Activated CD4-positive, alpha-beta T cell treated with anti-CD3 and anti-CD28 coated beads, Interleukin-2, Interleukin-6, amounts not matched to agents 100 ng/mL and 50 ng/mL, durations not matched to agents 16 hours and 8 hours (primary cell): ENCODE results near the gene ADPRHL1.

Experiments used
- DNase-seq: peaks from one replicate; pipeline ENCODE4 v3.0.0-alpha.2; 2020

The ADPRHL1 gene

DNA sequence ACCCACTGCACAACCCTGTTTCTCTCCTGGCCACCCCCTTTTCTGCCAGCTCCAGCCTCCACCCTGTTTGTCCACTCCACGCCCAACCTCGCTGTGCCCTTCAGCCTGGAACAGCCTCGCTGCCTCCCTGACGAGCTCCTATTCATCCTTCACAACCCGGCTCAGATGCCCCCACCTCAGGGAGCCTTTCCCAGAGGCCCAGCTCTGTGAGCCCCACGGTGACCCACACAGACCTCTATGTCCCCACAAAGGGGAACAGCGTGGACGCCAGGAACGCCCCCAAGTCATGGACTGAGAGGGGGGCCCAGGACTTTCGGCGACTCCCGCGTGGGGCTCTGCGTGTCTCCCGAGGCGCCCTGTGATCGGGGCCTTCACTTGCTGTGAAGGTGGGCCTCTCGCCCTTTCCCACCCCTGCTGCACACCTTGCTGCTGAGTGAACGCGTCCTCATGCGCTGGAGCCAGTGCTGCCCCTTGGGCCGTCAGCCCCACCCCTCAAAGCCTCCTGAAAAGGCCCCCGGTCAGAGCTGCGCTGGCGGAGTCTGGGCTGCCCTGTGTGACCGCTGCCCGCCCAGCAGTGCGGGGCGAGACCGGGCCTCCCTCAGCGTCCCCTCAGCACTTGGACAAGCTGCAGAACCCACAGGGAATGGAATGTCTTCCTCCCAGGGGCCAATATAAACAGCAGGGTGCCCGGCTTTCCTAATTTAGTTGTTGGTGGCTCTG, 40.0 kb downstream of the ADPRHL1 start:
- no peak for DNase-seq

DNA sequence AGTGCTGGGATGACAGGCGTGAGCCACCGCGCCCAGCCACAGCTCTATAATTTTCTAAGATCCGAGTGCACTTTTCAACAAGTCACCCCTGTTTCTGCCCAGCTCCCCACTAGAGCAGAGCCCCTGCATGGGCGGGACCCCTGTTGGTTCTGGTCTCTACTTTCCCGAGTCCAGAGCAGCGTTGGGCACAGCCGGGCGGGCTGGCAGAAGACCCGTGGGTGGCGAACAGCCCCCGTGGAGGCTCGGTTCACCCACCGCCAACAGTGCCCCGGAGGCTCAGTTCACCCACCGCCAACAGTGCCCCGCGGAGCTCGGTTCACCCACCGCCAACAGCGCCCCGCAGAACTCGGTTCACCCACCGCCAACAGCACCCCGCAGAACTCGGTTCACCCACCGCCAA, 40.8 kb downstream of the ADPRHL1 start:
- no peak for DNase-seq

DNA sequence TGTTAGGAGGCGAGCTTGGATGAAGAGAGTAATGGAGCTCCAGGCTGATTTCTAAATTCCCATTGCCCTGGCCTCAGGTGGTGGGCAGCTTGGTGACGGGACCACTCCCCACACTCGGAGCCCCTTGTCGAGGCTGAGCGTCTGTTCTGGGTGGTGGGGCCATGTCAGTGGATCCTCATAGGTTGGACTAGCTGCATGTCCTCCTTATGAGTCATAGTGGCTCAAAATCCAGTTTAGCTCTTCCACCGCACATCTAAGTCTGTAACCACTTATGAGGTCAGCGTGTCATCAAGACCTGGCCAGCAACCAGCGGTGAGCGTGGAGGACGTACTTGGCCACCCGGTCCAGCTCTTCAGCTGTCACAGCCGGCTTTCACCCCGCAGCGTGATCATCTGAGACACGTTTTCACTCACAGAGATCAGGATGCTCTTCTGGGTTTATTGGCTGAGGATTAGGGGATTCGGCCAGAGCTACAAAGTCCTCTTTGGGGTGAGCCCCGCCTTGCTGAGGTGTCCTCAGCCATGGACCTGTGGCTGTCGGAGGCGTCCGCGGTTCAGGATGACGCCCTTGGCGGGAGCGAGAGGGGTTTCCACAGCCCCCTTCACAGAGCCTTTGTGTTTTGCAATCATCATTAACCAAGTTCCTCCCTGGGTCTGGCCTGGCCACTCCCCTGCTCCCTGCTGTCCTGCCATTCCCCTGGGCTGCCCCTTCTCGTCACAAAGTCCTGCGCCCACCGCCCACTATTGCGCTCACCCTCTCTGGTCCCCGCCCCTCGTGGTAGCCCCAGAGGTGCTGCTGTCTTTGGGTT, 41.9 kb downstream of the ADPRHL1 start:
- no peak for DNase-seq

DNA sequence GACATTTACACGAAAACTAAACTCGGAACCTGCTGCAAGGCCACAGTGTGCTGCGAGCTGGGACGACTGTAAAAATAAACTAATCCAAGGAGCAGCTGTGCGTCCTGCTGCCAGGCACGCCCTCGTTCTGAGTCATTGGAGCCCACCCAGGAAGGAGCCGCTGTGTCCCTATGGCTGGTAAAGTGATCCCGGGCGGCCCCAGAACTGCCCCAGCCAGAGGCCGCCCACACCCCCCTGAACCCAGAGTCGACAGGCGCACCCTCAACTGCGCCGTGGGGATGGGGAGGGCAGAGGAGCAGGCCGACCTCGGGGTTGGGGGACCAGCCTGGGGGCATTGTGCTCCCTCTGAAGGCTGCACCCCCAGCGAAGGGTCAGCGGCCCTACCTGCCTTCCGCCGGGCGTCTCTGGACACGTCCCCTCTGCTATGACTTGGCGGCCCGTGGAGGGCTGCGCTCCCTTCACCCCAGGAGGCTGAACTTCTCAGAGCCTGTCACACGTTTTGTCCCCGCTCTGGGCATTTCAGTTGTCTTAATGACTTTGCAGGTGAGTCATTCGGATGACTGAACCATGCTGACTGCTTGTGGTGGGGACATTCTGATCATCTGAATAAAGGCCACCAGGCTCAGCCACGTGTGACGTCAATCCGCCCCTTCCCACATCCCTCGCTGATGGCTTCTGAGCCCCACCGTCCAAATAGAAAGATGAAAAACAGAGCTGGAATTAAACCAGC, 42.7 kb downstream of the ADPRHL1 start:
- no peak for DNase-seq

DNA sequence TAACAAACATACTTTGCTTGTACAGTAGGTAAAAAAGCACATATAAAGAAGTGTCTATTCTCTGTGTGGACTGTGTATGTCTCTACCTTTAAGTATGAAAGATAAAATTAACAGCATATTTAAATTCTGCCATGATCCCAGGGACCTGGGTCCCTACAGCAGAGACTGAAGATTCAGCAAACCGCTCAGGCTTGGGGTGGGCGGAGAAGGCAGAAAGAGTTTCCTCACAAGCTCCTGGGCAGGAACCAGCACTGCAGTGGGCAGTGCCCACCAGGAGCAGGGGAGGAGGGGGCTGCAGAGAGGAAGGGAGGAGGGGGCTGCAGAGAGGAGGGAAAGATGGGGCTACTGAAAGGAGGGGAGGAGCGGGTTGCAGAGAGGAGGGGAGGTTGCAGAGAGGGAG, 44.7 kb downstream of the ADPRHL1 start:
- no peak for DNase-seq

DNA sequence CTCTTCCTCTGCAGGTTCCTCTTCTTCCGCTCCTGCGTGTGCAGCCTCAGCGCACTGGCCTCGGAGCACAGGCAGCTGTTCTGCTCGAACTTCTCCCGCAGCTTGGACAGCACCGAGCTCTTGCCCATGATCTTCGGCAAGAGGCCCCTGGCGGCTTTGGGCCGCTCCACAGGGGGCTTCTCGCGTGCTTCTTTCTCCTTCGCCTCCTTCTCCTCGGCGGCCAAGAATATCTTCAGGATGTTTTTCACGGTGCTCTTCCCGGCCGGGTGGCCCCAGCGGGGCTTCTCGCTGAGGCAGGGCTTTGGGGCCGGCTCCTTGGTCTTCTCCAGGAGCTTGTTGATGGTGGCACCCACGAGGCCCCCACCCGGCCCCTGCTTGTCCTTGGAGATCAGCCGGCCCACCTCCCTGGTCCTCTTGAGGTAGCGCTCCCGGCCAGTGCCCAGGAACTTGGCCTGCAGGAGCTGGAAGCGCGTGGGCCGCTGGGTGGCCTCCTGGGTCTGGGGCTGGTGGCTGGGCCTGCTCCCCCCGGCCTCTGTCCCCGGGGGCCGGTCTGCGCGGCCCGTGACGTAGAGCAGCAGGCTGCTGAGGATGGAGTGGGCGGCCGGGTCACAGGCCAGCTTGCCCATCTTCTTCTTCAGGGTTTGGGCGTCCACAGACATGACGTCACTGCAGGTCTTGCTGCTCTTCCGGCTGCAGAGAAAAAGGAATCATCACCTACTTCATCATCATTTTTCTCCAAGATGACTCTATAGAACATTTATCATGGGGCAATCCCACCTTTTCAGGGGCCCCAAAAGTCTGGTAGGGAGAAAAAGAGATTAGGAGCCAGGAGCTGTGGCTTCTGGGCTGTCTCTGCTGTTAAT, 45.5 kb downstream of the ADPRHL1 start:
- no peak for DNase-seq

DNA sequence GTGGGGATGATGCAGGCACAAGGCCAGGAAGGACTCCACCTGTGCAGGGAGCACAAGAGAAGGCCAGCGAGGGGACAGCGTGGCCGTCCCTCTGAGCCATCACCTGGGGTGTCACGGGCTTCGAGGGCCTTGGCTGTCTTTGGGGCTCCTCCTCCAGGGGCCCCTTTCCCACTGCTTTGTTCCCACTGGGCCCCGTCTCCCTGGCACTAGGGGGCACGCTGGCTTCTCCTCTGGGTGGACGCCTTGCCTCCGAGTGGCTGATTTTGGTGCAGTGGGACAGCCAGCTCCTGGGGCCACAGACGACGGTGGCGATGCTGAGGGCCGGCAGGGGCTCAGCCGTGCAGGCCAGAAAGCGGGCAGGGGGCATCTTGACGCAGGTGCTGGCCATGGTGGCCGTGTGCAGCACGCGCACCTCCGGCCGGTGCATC, 46.2 kb downstream of the ADPRHL1 start:
- no peak for DNase-seq

DNA sequence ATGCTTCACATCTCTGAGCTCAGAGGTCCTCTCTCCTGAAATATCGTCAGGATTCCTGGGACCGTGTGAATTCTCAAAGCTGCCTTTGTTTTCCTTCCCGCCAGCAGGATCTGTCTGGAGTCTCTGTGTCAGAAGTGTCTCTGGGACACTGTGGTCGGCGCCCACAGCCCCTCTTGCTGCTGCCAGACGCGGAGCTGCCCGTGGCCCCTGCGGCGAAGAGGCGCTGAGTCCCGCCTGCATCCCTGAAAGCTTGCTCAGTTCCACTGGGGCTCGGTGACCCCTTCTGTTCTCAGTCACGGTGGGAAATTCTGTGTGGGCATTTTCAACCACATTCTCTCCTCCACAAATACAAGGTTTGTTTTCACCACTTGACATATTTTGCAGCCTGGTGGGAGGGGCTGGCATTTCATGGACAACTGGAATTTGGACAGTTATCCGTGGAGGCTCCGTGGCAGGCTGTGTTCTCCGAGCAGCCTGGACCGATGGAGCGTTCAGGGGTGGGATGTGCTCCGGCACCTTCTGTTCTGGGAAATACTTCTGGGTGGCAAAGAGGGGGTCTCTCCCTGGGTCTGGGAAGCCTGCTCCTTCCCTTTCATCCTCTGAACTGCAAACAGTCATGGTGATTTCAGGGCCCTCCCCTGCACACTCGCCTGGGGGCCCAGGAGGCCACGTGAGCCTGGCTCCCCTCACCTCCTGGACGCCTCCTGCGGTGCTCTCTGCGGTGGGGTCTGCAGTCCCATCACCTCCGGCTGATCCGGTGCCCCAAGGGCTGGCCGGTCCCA, 46.8 kb downstream of the ADPRHL1 start:
- DNase-seq: no peak

DNA sequence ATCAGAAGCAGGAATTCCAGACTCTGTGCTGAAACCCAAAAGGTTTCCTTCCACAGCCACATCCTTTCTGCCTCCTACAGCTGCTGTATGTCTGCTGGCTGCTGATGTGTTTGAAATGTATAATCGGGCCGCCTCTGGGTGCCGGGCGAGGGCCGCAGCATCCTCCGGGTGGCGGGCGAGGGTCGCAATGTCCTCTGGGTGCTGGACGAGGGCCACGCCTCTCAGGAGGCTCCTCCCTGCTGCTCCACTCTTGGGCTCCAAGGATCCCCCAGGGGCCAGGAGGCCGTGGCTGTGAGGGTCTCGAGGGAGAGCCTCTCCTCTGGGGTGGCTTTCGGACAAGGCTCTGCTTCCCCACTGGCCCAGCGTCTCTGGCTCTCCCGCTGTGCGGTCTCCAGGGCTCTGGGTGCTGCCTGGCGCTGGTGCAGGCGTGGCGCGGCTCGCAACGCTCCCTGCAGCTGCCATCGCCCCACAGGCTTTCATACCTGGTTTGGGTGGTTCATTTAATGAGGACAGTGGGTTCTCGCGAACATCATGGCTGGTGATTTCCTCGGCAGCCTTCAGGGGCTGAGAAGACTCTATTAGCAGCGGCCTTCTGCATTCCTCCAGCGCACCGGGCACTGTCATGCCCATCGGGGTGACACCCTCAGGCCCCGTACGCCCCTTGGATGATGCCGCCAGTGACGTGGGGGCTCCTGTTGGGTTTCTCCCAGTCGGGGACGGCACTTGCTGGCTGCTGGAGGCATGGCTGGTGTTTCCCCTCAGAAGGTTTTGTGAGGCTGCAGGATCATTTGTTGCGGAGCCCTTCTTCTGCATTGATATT, 47.6 kb downstream of the ADPRHL1 start:
- DNase-seq: no peak

DNA sequence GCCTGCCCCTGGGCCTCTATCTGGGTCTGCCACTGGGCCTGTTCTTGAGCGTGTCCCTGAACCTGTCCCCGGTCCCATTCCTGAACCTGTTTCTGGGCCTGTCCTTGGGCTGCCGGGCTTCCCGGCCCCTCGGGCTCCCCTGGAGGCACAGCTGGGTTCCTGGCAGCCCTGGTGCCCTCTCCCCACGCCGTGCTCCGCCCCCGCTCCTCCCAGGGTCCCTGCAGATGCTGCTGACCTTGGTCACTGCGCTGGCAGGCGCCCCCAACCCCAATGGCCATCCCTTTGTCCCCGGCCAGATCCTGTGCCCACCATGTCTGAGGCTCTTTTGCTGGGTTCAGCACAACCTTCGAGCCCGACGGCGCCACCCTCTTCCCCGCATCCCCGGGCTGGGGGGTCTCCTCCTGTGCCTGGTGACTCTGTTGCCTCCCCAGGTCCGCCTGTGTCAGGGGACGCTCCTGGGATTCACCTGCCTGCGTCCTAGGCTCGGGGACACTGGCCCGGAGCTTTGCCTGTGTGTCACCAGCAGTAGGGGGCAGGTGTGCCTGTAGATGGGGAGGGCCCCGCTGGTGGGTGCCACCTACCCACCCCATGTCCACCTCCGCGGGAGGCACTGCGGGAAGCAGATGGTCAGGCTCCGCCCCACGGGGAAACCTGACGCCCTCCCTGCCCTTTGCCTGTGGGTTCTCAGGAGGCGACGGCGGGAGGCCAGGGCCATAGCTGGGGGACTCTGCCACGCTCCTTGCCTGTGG, 48.4 kb downstream of the ADPRHL1 start:
- DNase-seq: no peak

DNA sequence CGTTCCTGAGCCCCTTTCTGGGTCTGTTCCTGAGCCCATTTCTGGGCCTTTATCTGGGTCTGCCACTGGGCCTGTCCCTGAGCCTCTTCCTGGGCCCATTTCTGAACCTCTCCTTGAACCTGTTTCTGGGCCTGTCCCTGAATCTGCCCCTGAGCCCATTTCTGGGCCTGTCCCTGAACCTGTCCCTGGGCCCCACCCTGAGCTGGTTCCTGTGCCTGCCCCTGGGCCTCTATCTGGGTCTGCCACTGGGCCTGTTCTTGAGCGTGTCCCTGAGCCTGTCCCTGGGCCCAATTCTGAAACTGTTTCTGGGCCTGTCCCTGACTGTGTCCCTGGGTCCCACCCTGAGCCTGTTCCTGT, 48.9 kb downstream of the ADPRHL1 start:
- DNase-seq: no peak

DNA sequence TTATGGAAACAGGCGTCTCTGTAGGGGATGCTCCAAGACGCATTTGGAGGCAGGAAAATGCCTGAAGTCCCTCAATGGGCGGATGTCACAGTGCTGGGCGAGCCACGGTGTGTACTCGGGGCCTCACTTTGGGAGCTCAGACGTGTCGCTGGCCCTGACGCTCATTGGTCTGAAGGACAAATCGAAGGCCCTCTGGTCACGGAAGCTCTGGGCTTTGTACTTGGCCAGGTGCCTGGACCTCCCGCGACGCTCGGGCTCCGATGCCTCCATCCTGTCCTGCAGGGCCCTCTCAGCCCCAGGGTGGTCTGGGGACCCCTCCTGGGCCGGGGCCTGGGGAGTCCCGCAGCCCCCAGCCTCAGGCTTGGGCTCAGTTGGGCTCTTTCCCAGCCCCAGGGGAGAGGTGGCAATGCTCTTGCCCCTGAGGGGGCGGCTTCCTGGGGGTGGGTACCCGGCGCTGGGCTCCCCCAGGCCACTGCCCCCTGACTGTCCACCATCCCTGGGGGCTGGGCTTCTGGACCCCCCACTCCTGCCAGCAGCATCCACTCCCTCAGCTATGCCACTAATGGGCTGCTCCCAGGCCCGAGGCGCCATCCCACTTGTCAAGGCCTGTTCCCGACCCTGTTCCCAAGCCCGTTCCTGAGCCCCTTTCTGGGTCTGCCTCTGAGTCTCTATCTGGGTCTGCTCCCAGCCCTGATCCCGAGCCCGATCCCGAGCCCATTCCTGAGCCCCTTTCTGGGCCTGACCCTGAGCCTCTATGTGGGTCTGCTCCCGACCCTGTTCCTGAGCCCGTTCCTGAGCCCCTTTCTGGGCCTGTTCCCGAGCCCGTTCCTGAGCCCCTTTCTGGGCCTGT, 49.8 kb downstream of the ADPRHL1 start:
- DNase-seq: no peak

DNA sequence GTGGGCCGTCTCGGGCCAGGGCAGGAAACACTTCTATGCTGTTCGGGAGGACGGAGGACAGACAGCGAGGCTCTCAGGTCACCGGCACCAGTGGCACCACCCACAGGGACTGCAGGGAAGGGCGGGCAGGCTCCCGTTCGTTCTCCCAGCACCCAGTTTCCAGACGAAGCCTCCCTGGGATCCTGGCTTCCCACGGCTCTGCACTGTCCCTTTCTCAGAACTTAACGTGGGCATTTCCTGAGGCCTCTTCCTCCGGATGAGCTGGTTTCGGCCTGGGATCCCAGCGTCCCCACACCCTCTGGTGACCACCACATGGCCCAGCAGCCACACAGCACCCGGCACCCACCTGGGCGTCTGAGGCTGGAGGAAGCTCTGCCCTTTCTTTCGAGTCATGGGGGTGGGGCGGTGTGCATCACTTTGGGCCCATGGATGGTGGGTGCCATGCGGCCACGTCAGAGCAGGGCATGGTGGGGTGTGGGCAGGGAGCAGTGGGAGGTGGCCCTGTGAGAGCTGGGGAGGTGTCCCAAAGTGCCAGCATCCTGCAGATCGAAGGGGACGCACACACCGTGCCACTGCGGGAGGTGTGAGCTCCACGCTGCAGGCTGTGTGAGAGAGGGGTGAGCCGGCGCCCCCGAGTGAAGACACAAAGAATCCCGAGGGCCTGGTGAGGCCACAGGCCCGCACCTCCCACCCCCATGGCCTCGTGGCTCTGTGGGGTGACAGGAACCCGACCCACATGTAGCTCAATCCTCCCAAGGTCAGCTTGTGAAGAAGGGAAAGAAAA, 50.6 kb downstream of the ADPRHL1 start:
- no peak for DNase-seq

DNA sequence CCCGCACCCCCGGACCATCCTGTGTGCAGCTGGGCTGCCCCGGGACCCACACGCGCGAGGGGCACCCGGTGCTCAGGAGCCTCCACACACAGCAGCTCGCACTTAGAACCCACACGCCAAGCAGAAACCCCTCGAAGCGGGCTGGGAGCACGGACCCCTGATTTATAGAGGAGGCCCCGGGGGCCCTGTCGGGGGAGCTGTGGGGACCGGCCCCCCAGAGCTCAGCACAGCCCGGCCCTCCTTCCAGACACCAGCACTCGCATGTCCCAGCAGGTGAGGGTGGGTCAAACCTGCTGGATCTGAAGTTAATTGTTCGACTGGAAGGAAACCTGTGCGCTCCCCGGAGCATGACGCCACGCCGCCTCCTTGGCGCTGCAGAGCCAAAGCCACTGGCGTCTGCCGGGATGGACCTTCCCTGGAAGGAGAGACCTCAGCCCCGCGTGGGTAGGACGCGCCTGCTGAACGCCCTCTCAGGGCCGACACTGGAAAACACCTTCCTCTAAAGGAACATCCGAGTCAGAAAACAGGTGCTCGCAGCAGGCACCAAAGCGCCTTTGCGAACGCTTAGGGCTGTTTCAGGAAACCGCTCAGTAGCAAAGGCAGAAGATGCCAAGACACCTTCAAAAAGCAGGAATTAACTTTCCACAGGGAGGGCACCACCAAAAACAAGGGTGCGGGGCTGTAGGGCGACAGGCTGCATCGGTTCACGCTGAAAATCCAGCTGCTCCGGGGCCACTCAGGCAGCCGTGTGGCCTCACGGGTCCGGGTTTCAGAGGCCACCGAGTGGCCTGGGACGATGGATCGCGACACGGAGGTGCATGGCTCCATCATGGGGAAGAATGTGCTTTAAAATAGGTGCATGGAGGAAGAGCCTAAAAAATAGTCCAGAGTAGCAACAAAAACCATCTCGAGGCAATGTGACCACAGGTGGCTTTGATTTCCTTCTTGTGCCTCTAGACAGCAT, 51.6 kb downstream of the ADPRHL1 start:
- no peak for DNase-seq

DNA sequence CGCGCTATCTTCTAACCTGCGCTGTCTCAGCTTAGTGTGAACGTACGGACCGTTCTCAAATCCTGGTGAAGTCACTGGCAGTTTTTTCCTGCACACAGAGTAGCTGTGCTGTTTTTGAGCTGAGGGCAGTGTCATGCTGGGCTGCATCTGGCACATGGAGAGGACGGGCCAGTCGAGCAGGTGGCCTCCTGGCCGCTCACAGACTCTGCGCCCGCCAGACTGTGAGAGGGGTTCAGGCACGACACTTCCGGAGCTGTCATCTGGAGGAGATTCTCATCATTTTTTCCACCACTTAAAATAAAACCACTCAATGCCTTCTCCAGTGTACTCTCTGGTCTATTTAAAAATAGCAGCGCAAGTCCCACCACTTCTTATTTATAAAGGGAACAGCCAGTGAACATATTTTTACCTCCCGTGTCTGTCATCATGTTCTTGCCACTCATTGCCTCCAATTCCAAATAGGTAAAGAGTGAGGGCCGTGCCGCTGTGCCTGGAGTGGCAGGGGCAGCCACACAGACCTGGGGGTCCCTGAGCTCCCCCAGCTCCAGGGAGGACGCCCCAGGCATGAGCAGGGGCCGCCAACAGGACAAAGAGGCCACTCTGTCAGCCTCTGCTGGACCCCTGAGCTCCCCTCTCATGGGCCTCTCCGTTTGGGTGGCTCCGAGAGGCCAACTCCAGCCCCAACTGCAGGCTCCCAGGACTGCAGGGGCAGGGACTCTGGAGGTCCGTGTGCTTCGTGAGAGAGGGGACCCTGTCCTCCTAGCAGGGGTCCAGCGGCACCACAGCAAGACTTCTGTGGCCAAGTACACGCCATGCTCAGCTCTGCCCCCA, 52.5 kb downstream of the ADPRHL1 start:
- no peak for DNase-seq

DNA sequence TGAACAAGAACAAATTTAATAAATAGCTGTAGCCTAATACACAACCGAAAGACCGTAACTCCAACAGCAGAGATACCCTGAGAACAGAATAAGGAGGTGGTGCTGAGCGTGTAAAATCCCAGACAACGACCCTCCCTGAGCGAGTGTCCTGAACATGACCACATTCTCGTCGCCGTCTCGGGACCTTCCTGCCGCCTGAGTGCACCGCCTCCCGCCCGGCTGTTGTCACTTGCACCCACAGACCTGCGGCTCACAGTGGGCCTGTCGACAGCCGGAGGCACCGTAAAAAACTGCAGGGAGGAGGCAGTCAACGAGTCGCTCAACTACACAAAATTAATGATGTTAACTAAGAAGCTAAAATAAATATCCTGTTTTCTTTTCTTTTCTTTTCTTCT, 53.5 kb downstream of the ADPRHL1 start:
- no peak for DNase-seq
